Mesendoderm (in vitro differentiated cells): ENCODE data around the gene ASTN2.

Source experiments
- DNase-seq: peaks from one replicate; pipeline ENCODE4 v3.0.0; 2013
- H2AK5ac ChIP-seq: 2 replicates; pipeline ENCODE4 v1.6.1; 2013; ENCODE audit warnings: low read length, inconsistent platforms
- H2BK120ac ChIP-seq: 2 replicates; pipeline ENCODE4 v1.6.1; 2013; ENCODE audit warnings: low read depth, mild to moderate bottlenecking, low read length, moderate library complexity, mixed read lengths
- H2BK15ac ChIP-seq: replicated peaks from 2 replicates; pipeline ENCODE4 v1.6.1; 2013; ENCODE audit warnings: low read depth, mild to moderate bottlenecking, moderate library complexity
- H2BK5ac ChIP-seq: 2 replicates; pipeline ENCODE4 v1.6.1; 2013; ENCODE audit warnings: low read length, inconsistent platforms
- H3K18ac ChIP-seq: 2 replicates; pipeline ENCODE4 v1.6.1; 2013; ENCODE audit warnings: mild to moderate bottlenecking, low read length, mixed read lengths
- H3K23ac ChIP-seq: one replicate; pipeline ENCODE4 v1.6.1; 2013; ENCODE audit warnings: low read length
- H3K27ac ChIP-seq: 2 replicates; pipeline ENCODE4 v1.5.1; 2013; ENCODE audit warnings: low read depth, mild to moderate bottlenecking, inconsistent platforms, low read length, moderate library complexity
- H3K27me3 ChIP-seq: 2 replicates; pipeline ENCODE4 v1.6.1; 2013; ENCODE audit warnings: low read length, control low read depth, mild to moderate bottlenecking, inconsistent platforms; ENCODE audit not compliant: insufficient read depth, poor library complexity
- H3K36me3 ChIP-seq: 2 replicates; pipeline ENCODE4 v1.6.1; 2013; ENCODE audit warnings: low read length, inconsistent platforms; ENCODE audit not compliant: control insufficient read depth, insufficient read depth
- H3K4ac ChIP-seq: one replicate; pipeline ENCODE4 v1.6.1; 2013; ENCODE audit warnings: low read depth, mild to moderate bottlenecking, low read length, moderate library complexity
- H3K4me1 ChIP-seq: 2 replicates; pipeline ENCODE4 v1.6.1; 2013; ENCODE audit warnings: low read depth, low read length, inconsistent platforms; ENCODE audit not compliant: control insufficient read depth
- H3K4me2 ChIP-seq: 2 replicates; pipeline ENCODE4 v1.6.1; 2013; ENCODE audit warnings: low read length
- H3K4me3 ChIP-seq: 2 replicates; pipeline ENCODE4 v1.5.1; 2013; ENCODE audit warnings: mild to moderate bottlenecking, low read length
- H3K56ac ChIP-seq: one replicate; pipeline ENCODE4 v1.6.1; 2013; ENCODE audit warnings: low read length
- H3K79me1 ChIP-seq: 2 replicates; pipeline ENCODE4 v1.6.1; 2013; ENCODE audit warnings: low read length, inconsistent platforms
- H3K79me2 ChIP-seq: 2 replicates; pipeline ENCODE4 v1.6.1; 2013; ENCODE audit warnings: mild to moderate bottlenecking, low read length; ENCODE audit not compliant: control insufficient read depth, insufficient read depth
- H3K9ac ChIP-seq: 2 replicates; pipeline ENCODE4 v1.6.1; 2013; ENCODE audit warnings: low read length, inconsistent platforms
- H4K5ac ChIP-seq: one replicate; pipeline ENCODE4 v1.6.1; 2013; ENCODE audit warnings: low read length
- H4K8ac ChIP-seq: one replicate; pipeline ENCODE4 v1.6.1; 2013; ENCODE audit warnings: low read depth, mild to moderate bottlenecking, control low read depth, low read length, moderate library complexity
- WGBS: extraction: QIAGEN DNeasy Blood & Tissue Kit; methylation state at CpG from one replicate; pipeline ENCODE4 v1.1.7; 2013; ENCODE audit warnings: low lambda C conversion rate, missing lambda C conversion rate; ENCODE audit not compliant: insufficient coverage; ENCODE audit errors: extremely low coverage; 5-methylcytosine and 5-hydroxymethylcytosine counted together

ASTN2 gene

GRCh38 chr9:116496167-116496566 is 918.7 kb downstream of the ASTN2 start:
- Histone ChIP-seq H3K4me2 (no peak overlapping the region), H4K8ac (no peak overlapping the region), H4K5ac (no peak overlapping the region), H2BK120ac (no peak overlapping the region), H3K56ac (no peak overlapping the region), H3K18ac (no peak overlapping the region), H2AK5ac (no peak overlapping the region), H3K4me3 (no peak overlapping the region), H3K9ac (no peak overlapping the region), H3K36me3 (no peaks in the 10 kb centered on the region), H3K27me3 (no peaks in the 10 kb centered on the region), H2BK15ac (no peak overlapping the region), H3K23ac (no peak overlapping the region), H3K79me2 (no peaks in the 10 kb centered on the region), H2BK5ac (no peak overlapping the region), H3K4ac (no peak overlapping the region), H3K27ac (no peak overlapping the region), H3K79me1 (no peaks in the 10 kb centered on the region), H3K4me1 (no peaks in the 10 kb centered on the region)
- no peak for DNase-seq
- no CpG with 5 or more reads among the region's 1 CpG for WGBS

- Histone ChIP-seq H3K36me3 (no peaks in the 10 kb centered on the region), H2AK5ac (no peak overlapping the region), H3K4ac (no peak overlapping the region), H3K4me3 (no peak overlapping the region), H3K79me1 (no peaks in the 10 kb centered on the region), H3K27me3 (no peaks in the 10 kb centered on the region), H3K23ac (no peak overlapping the region), H3K4me2 (no peak overlapping the region), H3K18ac (no peak overlapping the region), H2BK120ac (no peak overlapping the region), H2BK5ac (no peak overlapping the region), H3K79me2 (no peaks in the 10 kb centered on the region), H4K8ac (no peak overlapping the region), H4K5ac (no peak overlapping the region), H2BK15ac (no peak overlapping the region), H3K4me1 (no peaks in the 10 kb centered on the region), H3K9ac (no peak overlapping the region), H3K27ac (no peak overlapping the region), H3K56ac (no peak overlapping the region)
- WGBS = no CpG with 5 or more reads among the region's 6 CpGs
- peak; percentile 52 for DNase-seq
Observed at GRCh38 chr9:116495725-116496124, 919.1 kb downstream of the ASTN2 start.

- Histone ChIP-seq H3K18ac (no peak overlapping the region), H4K5ac (no peak overlapping the region), H3K27ac (no peak overlapping the region), H3K27me3 (no peaks in the 10 kb centered on the region), H2BK5ac (no peak overlapping the region), H3K56ac (no peak overlapping the region), H3K79me1 (no peaks in the 10 kb centered on the region), H3K9ac (no peak overlapping the region), H2BK120ac (no peak overlapping the region), H2BK15ac (peak overlapping the region; percentile 80), H3K79me2 (no peaks in the 10 kb centered on the region), H4K8ac (no peak overlapping the region), H3K4me1 (no peaks in the 10 kb centered on the region), H3K4me2 (no peak overlapping the region), H3K4me3 (no peak overlapping the region), H2AK5ac (no peak overlapping the region), H3K4ac (no peak overlapping the region), H3K23ac (no peak overlapping the region), H3K36me3 (no peaks in the 10 kb centered on the region)
- DNase-seq = peak; percentile 61
- no CpG with 5 or more reads among the region's 5 CpGs for WGBS
Observed at GRCh38 chr9:116494815-116495634, 919.8 kb downstream of the ASTN2 start.

GRCh38 chr9:116493183-116493860 is 921.5 kb downstream of the ASTN2 start:
- no peak overlapping the region for H3K56ac ChIP-seq
- no peak overlapping the region for H4K8ac ChIP-seq
- no peak overlapping the region for H2BK15ac ChIP-seq
- H3K36me3 ChIP-seq = no peaks in the 10 kb centered on the region
- peak; percentile 23 for DNase-seq
- H3K4me2 ChIP-seq = no peak overlapping the region
- no peak overlapping the region for H4K5ac ChIP-seq
- no peak overlapping the region for H2BK120ac ChIP-seq
- no peak overlapping the region for H3K4me3 ChIP-seq
- H3K4me1 ChIP-seq = no peaks in the 10 kb centered on the region
- no peak overlapping the region for H3K27ac ChIP-seq
- H3K23ac ChIP-seq = no peak overlapping the region
- WGBS = no CpG with 5 or more reads among the region's 8 CpGs
- no peak overlapping the region for H3K9ac ChIP-seq
- no peaks in the 10 kb centered on the region for H3K27me3 ChIP-seq
- H2AK5ac ChIP-seq = no peak overlapping the region
- no peaks in the 10 kb centered on the region for H3K79me2 ChIP-seq
- peak overlapping the region; percentile 70 for H3K4ac ChIP-seq
- peak overlapping the region; percentile 44 for H3K18ac ChIP-seq
- H3K79me1 ChIP-seq = no peaks in the 10 kb centered on the region
- no peak overlapping the region for H2BK5ac ChIP-seq

GRCh38 chr9:116491659-116492058 is 923.2 kb downstream of the ASTN2 start:
- Histone ChIP-seq H4K5ac (no peak overlapping the region), H3K56ac (no peak overlapping the region), H3K27me3 (no peaks in the 10 kb centered on the region)

More at GRCh38 chr9:116491659-116492058, 923.2 kb downstream of the ASTN2 start:
- no peak overlapping the region for H3K4ac ChIP-seq
- H3K4me3 ChIP-seq = no peak overlapping the region
- DNase-seq = no peak
- no peak overlapping the region for H3K9ac ChIP-seq
- no peaks in the 10 kb centered on the region for H3K79me1 ChIP-seq
- H2BK120ac ChIP-seq = no peak overlapping the region
- H3K4me1 ChIP-seq = no peaks in the 10 kb centered on the region
- no peaks in the 10 kb centered on the region for H3K36me3 ChIP-seq
- no peak overlapping the region for H3K4me2 ChIP-seq
- no peak overlapping the region for H3K23ac ChIP-seq
- no peak overlapping the region for H2BK15ac ChIP-seq
- H3K79me2 ChIP-seq = no peaks in the 10 kb centered on the region
- H4K8ac ChIP-seq = no peak overlapping the region
- H3K18ac ChIP-seq = no peak overlapping the region
- no peak overlapping the region for H2AK5ac ChIP-seq
- H3K27ac ChIP-seq = no peak overlapping the region
- H2BK5ac ChIP-seq = no peak overlapping the region
